ENCODE measurements around the gene STK35. TPM values are rescaled to one million over a fixed set of nuclear protein-coding genes. Genes with fewer than 3 reads are reported as not detected.

The STK35 gene
- total and polyA plus RNA-seq, 2 of the 8 experiments (the other 6 are each of a cell fraction or from before 2014, with no cell fraction given) = 24.9 to 45.0 TPM

GRCh38 chr20:2051946-2052345, 49.7 kb upstream of the STK35 start:
- Histone ChIP-seq H3K9me3 (ENCODE audit: insufficient read depth in 2 of 2, low read depth in 1 of 2, low read length in 1 of 2) (peaks cover 3 to 4% of the 10 kb centered on the region in 2 experiments; a peak in 2 of 4 replicates), H2BK5ac (ENCODE audit: low read depth, low read length) (no peak overlapping the region), H2AK5ac (ENCODE audit: low read depth, low read length) (no peak overlapping the region), H3K4me3 (ENCODE audit: extremely low read depth in 1 of 4, insufficient read depth in 2 of 4, low read depth in 3 of 4, low read length in 4 of 4) (no peak overlapping the region), H2BK12ac (ENCODE audit: low read depth, low read length) (no peak overlapping the region), H3K79me2 (ENCODE audit: control insufficient read depth in 1 of 2, insufficient read depth in 2 of 2, low read length in 2 of 2) (no peaks in the 10 kb centered on the region), H3K4me2 (ENCODE audit: insufficient read depth in 1 of 2, low read depth in 2 of 2, low read length in 2 of 2) (no peak overlapping the region), H3K9ac (replicated peaks in 1 of 4; ENCODE audit: extremely low read depth in 1 of 4, low read depth in 3 of 4, low read length in 3 of 4) (no peak overlapping the region), H3K27me3 (replicated peaks in 1 of 4; ENCODE audit: control insufficient read depth in 3 of 4, extremely low read depth in 1 of 4, insufficient read depth in 3 of 4, low read length in 3 of 4) (no peaks in the 10 kb centered on the region), H3K4ac (replicated peaks; ENCODE audit: insufficient read length, low read depth, low read length) (no peak overlapping the region), H4K5ac (ENCODE audit: insufficient read length, low read depth, low read length) (no peak overlapping the region), H2BK15ac (ENCODE audit: low read length) (no peak overlapping the region), H4K8ac (ENCODE audit: extremely low read depth, insufficient read depth, low read length) (no peak overlapping the region), H4K91ac (replicated peaks; ENCODE audit: insufficient read length, low read length) (no peak overlapping the region), H3K56ac (replicated peaks; ENCODE audit: insufficient read length, low read depth, low read length) (no peak overlapping the region), H4K20me1 (replicated peaks in 1 of 2; ENCODE audit: control insufficient read depth in 1 of 2, insufficient read depth in 2 of 2, low read length in 2 of 2) (no peaks in the 10 kb centered on the region), H3K27ac (ENCODE audit: low read depth, low read length) (no peak overlapping the region), H3K36me3 (ENCODE audit: control insufficient read depth in 2 of 4, insufficient read depth in 4 of 4, low read length in 3 of 4) (no peaks in the 10 kb centered on the region), H2BK120ac (replicated peaks; ENCODE audit: low read depth, low read length) (no peak overlapping the region), H3K18ac (ENCODE audit: extremely low read depth, low read length) (no peak overlapping the region), H3K23me2 (ENCODE audit: low read depth, low read length) (no peaks in the 10 kb centered on the region), H2BK20ac (ENCODE audit: low read length) (no peak overlapping the region), H2AFZ (ENCODE audit: low read length) (no peak overlapping the region), H3K14ac (ENCODE audit: insufficient read length) (no peak overlapping the region), H3K79me1 (ENCODE audit: low read depth, low read length) (no peaks in the 10 kb centered on the region), H3K23ac (ENCODE audit: insufficient read length) (no peak overlapping the region), H3K4me1 (replicated peaks in 1 of 4; ENCODE audit: control insufficient read depth in 3 of 4, insufficient read depth in 4 of 4, low read length in 3 of 4) (no peaks in the 10 kb centered on the region; a peak in 1 of 7 replicates)
- CTCF ChIA-PET (ENCODE audit: partially characterized antibody) = interaction anchor here (0.9 to 2.7 kb wide), 4 partner anchors 13 to 122 kb away, joined by 3 to 12 read pairs (median 4); no protein-coding TSS in a partner anchor
- POLR2A ChIA-PET (ENCODE audit: partially characterized antibody) = no interaction called here
- DNase-seq (ENCODE audit: low read depth in 1 of 2, low spot score in 2 of 2) = no peak
- FAIRE-seq = peak; percentile 81
- 70% methylated on average over 2 of the region's 2 CpGs; no CpG with 5 or more reads in 1 of the 2 experiments for WGBS, 2 experiments (ENCODE audit: extremely low coverage in 1 of 2, insufficient coverage in 1 of 2, insufficient read length in 1 of 2, insufficient replicate concordance in 2 of 2, low coverage in 1 of 2, low lambda C conversion rate in 2 of 2, missing lambda C conversion rate in 1 of 2)
- TF ChIP-seq HDAC6 (IDR thresholded peaks at IDR 0.05; ENCODE audit: low read depth, low read length) (no peak), RFX5 (IDR thresholded peaks at IDR 0.05; ENCODE audit: borderline replicate concordance, low read depth, low read length) (no peak), TBP (IDR thresholded peaks at IDR 0.05; ENCODE audit: low read depth, low read length) (no peak), SRF (IDR thresholded peaks at IDR 0.05; ENCODE audit: low read depth, low read length) (peak; percentile 50; the same call in 1 of the 2 replicates), CREB1 (IDR thresholded peaks at IDR 0.05) (0 out of 2 replicates have a peak, but pooled peaks have one; percentile 12), SAP30 (IDR thresholded peaks at IDR 0.05; ENCODE audit: insufficient read depth, insufficient replicate concordance, low read length) (no peak), KDM1A (IDR thresholded peaks at IDR 0.05; ENCODE audit: borderline replicate concordance, low read length) (no peak), RBBP5 (IDR thresholded peaks at IDR 0.05; ENCODE audit: borderline replicate concordance, low read depth, low read length) (no peak), CHD2 (IDR thresholded peaks at IDR 0.05; ENCODE audit: low read length) (no peak), BACH1 (IDR thresholded peaks at IDR 0.05; ENCODE audit: low read length) (no peak)
- TF ChIP-seq, protein P1, sequence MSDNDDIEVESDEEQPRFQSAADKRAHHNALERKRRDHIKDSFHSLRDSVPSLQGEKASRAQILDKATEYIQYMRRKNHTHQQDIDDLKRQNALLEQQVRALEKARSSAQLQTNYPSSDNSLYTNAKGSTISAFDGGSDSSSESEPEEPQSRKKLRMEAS (IDR thresholded peaks at IDR 0.05) = no peak
- TF ChIP-seq, protein P2, sequence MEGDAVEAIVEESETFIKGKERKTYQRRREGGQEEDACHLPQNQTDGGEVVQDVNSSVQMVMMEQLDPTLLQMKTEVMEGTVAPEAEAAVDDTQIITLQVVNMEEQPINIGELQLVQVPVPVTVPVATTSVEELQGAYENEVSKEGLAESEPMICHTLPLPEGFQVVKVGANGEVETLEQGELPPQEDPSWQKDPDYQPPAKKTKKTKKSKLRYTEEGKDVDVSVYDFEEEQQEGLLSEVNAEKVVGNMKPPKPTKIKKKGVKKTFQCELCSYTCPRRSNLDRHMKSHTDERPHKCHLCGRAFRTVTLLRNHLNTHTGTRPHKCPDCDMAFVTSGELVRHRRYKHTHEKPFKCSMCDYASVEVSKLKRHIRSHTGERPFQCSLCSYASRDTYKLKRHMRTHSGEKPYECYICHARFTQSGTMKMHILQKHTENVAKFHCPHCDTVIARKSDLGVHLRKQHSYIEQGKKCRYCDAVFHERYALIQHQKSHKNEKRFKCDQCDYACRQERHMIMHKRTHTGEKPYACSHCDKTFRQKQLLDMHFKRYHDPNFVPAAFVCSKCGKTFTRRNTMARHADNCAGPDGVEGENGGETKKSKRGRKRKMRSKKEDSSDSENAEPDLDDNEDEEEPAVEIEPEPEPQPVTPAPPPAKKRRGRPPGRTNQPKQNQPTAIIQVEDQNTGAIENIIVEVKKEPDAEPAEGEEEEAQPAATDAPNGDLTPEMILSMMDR (IDR thresholded peaks at IDR 0.05; ENCODE audit: control extremely low read depth in 1 of 3, insufficient read depth in 1 of 3, low read depth in 1 of 3, low read length in 3 of 3) = no peak
